Measurements from ENCODE around the gene GRM7. TPM values are rescaled to one million over a fixed set of nuclear protein-coding genes. Genes with fewer than 3 reads are reported as not detected.

GRM7 gene
- total and polyA plus RNA-seq, 2 experiments from 2014 or later, result 0.40 TPM; not detected in 1

- DNase-seq (ENCODE audit: low spot score) (peak; percentile 36), ATAC-seq (peak; percentile 77)
- Histone ChIP-seq H3K79me2 (replicated peaks; ENCODE audit: insufficient read depth) (no peaks in the 10 kb centered on the region), H3K4me3 (no peak overlapping the region), H2AFZ (no peak overlapping the region; the same call in 1 of the 2 replicates), H3K36me3 (ENCODE audit: insufficient read depth) (no peaks in the 10 kb centered on the region), H3K9me2 (ENCODE audit: insufficient read depth) (peaks cover 9% of the 10 kb centered on the region), H4K20me1 (replicated peaks; ENCODE audit: insufficient read depth) (no peaks in the 10 kb centered on the region), H3F3A (replicated peaks; ENCODE audit: low read depth) (no peaks in the 10 kb centered on the region), H3K4me1 (ENCODE audit: insufficient read depth) (no peaks in the 10 kb centered on the region), H3K27me3 (ENCODE audit: insufficient read depth) (no peaks in the 10 kb centered on the region), H3K4me2 (no peak overlapping the region), H3K27ac (ENCODE audit: low read depth) (no peak overlapping the region)
- TF ChIP-seq STAT1 (IDR thresholded peaks at IDR 0.05; ENCODE audit: unreplicated experiment), result no peak
- TF ChIP-seq, protein P1, sequence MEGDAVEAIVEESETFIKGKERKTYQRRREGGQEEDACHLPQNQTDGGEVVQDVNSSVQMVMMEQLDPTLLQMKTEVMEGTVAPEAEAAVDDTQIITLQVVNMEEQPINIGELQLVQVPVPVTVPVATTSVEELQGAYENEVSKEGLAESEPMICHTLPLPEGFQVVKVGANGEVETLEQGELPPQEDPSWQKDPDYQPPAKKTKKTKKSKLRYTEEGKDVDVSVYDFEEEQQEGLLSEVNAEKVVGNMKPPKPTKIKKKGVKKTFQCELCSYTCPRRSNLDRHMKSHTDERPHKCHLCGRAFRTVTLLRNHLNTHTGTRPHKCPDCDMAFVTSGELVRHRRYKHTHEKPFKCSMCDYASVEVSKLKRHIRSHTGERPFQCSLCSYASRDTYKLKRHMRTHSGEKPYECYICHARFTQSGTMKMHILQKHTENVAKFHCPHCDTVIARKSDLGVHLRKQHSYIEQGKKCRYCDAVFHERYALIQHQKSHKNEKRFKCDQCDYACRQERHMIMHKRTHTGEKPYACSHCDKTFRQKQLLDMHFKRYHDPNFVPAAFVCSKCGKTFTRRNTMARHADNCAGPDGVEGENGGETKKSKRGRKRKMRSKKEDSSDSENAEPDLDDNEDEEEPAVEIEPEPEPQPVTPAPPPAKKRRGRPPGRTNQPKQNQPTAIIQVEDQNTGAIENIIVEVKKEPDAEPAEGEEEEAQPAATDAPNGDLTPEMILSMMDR (conservative IDR thresholded peaks at IDR 0.05; ENCODE audit: low read depth in 2 of 2), result no peak
- no peak for TF ChIP-seq ZNF114 (CRISPR knock-in tag; IDR thresholded peaks at IDR 0.05)
- no peak for TF ChIP-seq JUNB (IDR thresholded peaks at IDR 0.05; ENCODE audit: unreplicated experiment)
- TF ChIP-seq EZH2 (IDR thresholded peaks at IDR 0.05; ENCODE audit: low read depth, unreplicated experiment), result no peak
- no peak for TF ChIP-seq ZNF331 (CRISPR knock-in tag; IDR thresholded peaks at IDR 0.05; ENCODE audit: low read depth)
- no peak for TF ChIP-seq CREB1 (CRISPR knock-in tag; IDR thresholded peaks at IDR 0.05; ENCODE audit: low read depth)
- no peak for TF ChIP-seq EZH2phosphoT487 (IDR thresholded peaks at IDR 0.05; ENCODE audit: unreplicated experiment)
- no peak for TF ChIP-seq NANOG (IDR thresholded peaks at IDR 0.05; ENCODE audit: borderline replicate concordance)
- no peak for TF ChIP-seq ZNF462 (CRISPR knock-in tag; IDR thresholded peaks at IDR 0.05)
- H3K36me3 Mint-ChIP-seq (ENCODE audit: low read depth), result peaks cover 7% of the 10 kb centered on the region; the same call in 2 of the 3 replicates
- no peak overlapping the region for H3K27ac Mint-ChIP-seq
- no peaks in the 10 kb centered on the region for H3K27me3 Mint-ChIP-seq (ENCODE audit: insufficient read depth, low read depth, poor library complexity)
- peaks cover 77% of the 10 kb centered on the region for H3K9me3 Mint-ChIP-seq
- H3K4me3 Mint-ChIP-seq, result no peak overlapping the region
- peaks cover 6% of the 10 kb centered on the region for H3K4me1 Mint-ChIP-seq
Observed at GRCh38 chr3:7333125-7333524, 472.2 kb downstream of the GRM7 start.
